ENCODE results near the gene DTNA. TPM values are rescaled to one million over a fixed set of nuclear protein-coding genes. Genes with fewer than 3 reads are reported as not detected.

Gene DTNA
- total RNA-seq, 1 experiment from 2014 or later, result 9.6 TPM

DNA sequence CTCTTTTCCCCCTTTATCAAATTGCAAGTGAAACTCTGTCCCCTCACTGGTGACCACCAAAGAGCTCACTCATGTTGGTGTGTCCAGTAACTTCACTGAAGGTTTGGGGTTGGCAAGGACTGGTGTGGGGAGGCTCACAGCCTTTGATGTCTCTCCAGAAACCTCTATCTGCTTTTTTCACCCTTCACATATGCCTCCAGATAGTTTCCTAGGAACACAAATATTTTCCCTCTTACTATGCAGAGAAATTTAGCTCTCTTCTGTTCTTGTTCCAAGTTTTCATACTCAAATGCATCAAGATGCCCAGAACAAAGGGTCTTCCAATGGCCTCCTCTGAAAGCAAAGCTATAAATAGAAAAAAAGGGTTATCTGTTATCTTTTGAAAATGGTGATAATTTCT, 20.7 kb downstream of the DTNA start:
- BruUV-seq (replicated peaks), result no TSS peak
- Histone ChIP-seq H3K4me2 (ENCODE audit: low read length) (no peak overlapping the region), H3K9ac (ENCODE audit: low read length) (no peak overlapping the region), H2AFZ (ENCODE audit: low read depth, low read length, poor library complexity, severe bottlenecking) (no peak overlapping the region), H3K4me3 (replicated peaks in 1 of 2; ENCODE audit: low read depth in 1 of 2, low read length in 2 of 2) (no peak overlapping the region), H3K4me1 (ENCODE audit: control insufficient read depth in 1 of 2, insufficient read depth in 2 of 2, low read length in 2 of 2) (peaks cover 0 to 7% of the 10 kb centered on the region in 2 experiments; a peak in 1 of 4 replicates), H3K36me3 (ENCODE audit: control insufficient read depth in 1 of 2, insufficient read depth in 2 of 2, low read length in 2 of 2) (no peaks in the 10 kb centered on the region), H3K27ac (ENCODE audit: low read depth, low read length) (no peak overlapping the region), H3K9me3 (ENCODE audit: control insufficient read depth in 1 of 2, insufficient read depth in 1 of 2, low read depth in 1 of 2, low read length in 2 of 2) (no peaks in the 10 kb centered on the region), H3K79me2 (ENCODE audit: insufficient read depth, low read length) (no peaks in the 10 kb centered on the region), H4K20me1 (ENCODE audit: insufficient read depth) (no peaks in the 10 kb centered on the region), H3K9me2 (ENCODE audit: insufficient read depth) (no peaks in the 10 kb centered on the region), H3K27me3 (ENCODE audit: insufficient read depth, low read length) (no peaks in the 10 kb centered on the region)
- DNase-seq (ENCODE audit: low read depth, low spot score), result no peak
- ChIA-PET RAD21 (ENCODE audit: low non-redundant PET in 1 of 2, low total read pairs in 2 of 2, uncharacterized antibody in 2 of 2, unreplicated experiment in 2 of 2) (no interaction called here), POLR2A (no interaction called here), CTCF (interaction anchor here (1.0 to 2.3 kb wide), 2 partner anchors 69 to 79 kb away, joined by 3 to 12 read pairs; no protein-coding TSS in a partner anchor)
- ATAC-seq, result no peak
- TF ChIP-seq POLR2AphosphoS5 (IDR thresholded peaks at IDR 0.05; ENCODE audit: low read depth, low read length) (no peak), TCF7L2 (IDR thresholded peaks at IDR 0.05; ENCODE audit: borderline replicate concordance, extremely low read depth, insufficient read depth, insufficient read length) (no peak), CEBPB (IDR thresholded peaks at IDR 0.05; ENCODE audit: low read depth) (no peak), YY1 (IDR thresholded peaks at IDR 0.05; ENCODE audit: extremely low read depth, insufficient replicate concordance, low read depth, low read length) (no peak), SP1 (IDR thresholded peaks at IDR 0.05; ENCODE audit: low read depth) (no peak), EZH2phosphoT487 (IDR thresholded peaks at IDR 0.05; ENCODE audit: borderline replicate concordance) (no peak), EZH2 (IDR thresholded peaks at IDR 0.05) (no peak), CTCF (IDR thresholded peaks at IDR 0.05 in 2 of 3, conservative IDR thresholded peaks at IDR 0.05 in 1 of 3; ENCODE audit: borderline replicate concordance in 1 of 3, insufficient read depth in 1 of 3, low read depth in 2 of 3, low read length in 2 of 3) (no peak), SIN3A (IDR thresholded peaks at IDR 0.05; ENCODE audit: low read depth) (no peak), ZFX (IDR thresholded peaks at IDR 0.05) (no peak), FOSL1 (IDR thresholded peaks at IDR 0.05; ENCODE audit: low read depth) (no peak)
- TF ChIP-seq, protein P1, sequence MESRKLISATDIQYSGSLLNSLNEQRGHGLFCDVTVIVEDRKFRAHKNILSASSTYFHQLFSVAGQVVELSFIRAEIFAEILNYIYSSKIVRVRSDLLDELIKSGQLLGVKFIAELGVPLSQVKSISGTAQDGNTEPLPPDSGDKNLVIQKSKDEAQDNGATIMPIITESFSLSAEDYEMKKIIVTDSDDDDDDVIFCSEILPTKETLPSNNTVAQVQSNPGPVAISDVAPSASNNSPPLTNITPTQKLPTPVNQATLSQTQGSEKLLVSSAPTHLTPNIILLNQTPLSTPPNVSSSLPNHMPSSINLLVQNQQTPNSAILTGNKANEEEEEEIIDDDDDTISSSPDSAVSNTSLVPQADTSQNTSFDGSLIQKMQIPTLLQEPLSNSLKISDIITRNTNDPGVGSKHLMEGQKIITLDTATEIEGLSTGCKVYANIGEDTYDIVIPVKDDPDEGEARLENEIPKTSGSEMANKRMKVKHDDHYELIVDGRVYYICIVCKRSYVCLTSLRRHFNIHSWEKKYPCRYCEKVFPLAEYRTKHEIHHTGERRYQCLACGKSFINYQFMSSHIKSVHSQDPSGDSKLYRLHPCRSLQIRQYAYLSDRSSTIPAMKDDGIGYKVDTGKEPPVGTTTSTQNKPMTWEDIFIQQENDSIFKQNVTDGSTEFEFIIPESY (IDR thresholded peaks at IDR 0.05; ENCODE audit: extremely low read depth, insufficient replicate concordance, low read length), result no peak
- TF ChIP-seq, protein P2, sequence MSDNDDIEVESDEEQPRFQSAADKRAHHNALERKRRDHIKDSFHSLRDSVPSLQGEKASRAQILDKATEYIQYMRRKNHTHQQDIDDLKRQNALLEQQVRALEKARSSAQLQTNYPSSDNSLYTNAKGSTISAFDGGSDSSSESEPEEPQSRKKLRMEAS (IDR thresholded peaks at IDR 0.05), result no peak
- intact Hi-C loops (cut with micrococcal nuclease), result no loop called here

All from HCT116 (cell line).